AG09309 (cell line): Measurements from ENCODE around the gene ENPP3.

Source experiments
- DNase-seq: peaks from one replicate; pipeline ENCODE4 v3.0.0-alpha.2; 2010; ENCODE audit warnings: low read depth
- H3K4me3 ChIP-seq: 2 replicates; pipeline ENCODE4 v1.5.1; 2011; ENCODE audit warnings: mild to moderate bottlenecking, low read depth, low read length, moderate library complexity; ENCODE audit not compliant: control insufficient read depth
- TF ChIP-seq, protein P1 (sequence below): IDR thresholded peaks from 2 replicates; pipeline ENCODE4 v1.5.1; 2011; ENCODE audit warnings: mild to moderate bottlenecking, low read depth, low read length, inconsistent platforms; ENCODE audit not compliant: insufficient read depth, control insufficient read depth; ENCODE audit errors: missing control alignments

ENPP3 gene

GRCh38 chr6:131629651-131630050 is 7.5 kb upstream of the ENPP3 start:
- DNase-seq = no peak
- H3K4me3 ChIP-seq = no peak overlapping the region
- TF ChIP-seq, protein P1, sequence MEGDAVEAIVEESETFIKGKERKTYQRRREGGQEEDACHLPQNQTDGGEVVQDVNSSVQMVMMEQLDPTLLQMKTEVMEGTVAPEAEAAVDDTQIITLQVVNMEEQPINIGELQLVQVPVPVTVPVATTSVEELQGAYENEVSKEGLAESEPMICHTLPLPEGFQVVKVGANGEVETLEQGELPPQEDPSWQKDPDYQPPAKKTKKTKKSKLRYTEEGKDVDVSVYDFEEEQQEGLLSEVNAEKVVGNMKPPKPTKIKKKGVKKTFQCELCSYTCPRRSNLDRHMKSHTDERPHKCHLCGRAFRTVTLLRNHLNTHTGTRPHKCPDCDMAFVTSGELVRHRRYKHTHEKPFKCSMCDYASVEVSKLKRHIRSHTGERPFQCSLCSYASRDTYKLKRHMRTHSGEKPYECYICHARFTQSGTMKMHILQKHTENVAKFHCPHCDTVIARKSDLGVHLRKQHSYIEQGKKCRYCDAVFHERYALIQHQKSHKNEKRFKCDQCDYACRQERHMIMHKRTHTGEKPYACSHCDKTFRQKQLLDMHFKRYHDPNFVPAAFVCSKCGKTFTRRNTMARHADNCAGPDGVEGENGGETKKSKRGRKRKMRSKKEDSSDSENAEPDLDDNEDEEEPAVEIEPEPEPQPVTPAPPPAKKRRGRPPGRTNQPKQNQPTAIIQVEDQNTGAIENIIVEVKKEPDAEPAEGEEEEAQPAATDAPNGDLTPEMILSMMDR = no peak

GRCh38 chr6:131631625-131632289 is 5.3 kb upstream of the ENPP3 start:
- TF ChIP-seq, protein P1 = no peak
- H3K4me3 ChIP-seq = no peak overlapping the region
- no peak for DNase-seq

DNA sequence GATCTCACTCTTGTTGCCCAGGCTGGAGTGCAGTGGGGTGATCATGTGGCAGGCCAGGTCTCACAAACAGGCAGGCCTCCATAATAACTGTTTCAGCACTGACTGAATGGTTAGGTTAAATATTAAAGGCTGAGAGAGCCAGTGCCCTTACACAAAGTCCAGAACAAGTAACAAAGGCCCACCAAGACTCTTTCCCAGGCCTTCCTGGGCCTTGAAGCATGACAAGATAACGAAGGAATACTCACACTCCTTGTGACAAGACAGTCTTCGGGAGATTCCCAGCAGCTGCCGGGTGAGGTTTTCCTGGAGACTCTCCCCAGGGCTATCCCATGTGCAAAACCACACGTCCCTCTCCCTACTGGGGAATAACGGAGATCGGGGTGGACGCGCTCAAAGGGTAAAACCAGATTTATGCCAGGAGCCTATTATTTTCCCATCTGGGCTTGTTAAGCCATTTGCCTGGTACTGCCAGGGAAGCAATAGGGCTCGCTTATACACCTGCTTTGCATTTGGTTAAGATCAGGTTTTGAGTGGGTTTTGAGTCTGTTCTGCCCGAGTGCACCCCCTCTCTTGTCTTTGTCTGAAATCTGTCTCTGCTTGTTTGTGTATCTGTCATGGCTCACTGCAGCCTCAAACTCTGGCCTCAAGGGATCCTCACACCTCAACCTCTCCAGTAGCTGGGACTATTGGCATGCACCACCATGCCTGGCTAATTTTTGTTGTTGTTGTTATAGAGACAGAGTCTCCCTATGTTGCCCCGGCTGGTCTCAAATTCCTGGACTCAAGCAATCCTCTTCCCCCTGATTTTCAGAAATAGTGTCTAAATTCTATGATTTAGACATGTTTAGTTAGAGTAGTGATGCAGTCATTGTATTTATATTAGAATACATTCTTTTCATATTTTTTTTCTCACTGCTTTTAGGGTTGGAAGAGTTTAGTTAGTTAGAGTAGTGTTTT is 1.4 kb upstream of the ENPP3 start:
- H3K4me3 ChIP-seq = no peak overlapping the region
- TF ChIP-seq, protein P1 = no peak
- DNase-seq = no peak

GRCh38 chr6:131638013-131638412 is 911 bp downstream of the ENPP3 start:
- no peak overlapping the region for H3K4me3 ChIP-seq
- no peak for DNase-seq
- TF ChIP-seq, protein P1 = no peak

GRCh38 chr6:131640100-131640499 is 3.0 kb downstream of the ENPP3 start:
- no peak for DNase-seq
- no peak overlapping the region for H3K4me3 ChIP-seq
- TF ChIP-seq, protein P1 = no peak

DNA sequence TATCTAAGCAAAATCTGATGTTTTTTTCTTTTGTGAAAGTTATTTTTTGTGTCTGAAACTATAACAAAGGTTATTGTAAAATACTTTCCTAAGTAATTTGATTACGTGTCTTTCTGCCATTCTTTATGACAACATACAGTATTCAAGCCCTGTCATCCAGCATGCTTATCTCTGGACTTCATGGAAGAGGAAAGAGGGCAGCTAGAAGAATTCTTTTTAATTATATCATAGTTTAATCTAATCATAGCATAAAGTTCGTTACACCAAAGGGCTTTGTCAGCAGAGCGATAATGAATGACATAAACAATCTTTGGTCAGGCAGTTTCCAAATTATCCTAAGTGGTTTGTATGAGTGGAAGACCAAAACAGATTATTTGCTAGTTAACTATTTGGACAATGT is 3.5 kb downstream of the ENPP3 start:
- H3K4me3 ChIP-seq = no peak overlapping the region
- DNase-seq = no peak
- TF ChIP-seq, protein P1 = no peak
